ENCODE measurements around the gene C1QTNF8.

Gene C1QTNF8

DNA sequence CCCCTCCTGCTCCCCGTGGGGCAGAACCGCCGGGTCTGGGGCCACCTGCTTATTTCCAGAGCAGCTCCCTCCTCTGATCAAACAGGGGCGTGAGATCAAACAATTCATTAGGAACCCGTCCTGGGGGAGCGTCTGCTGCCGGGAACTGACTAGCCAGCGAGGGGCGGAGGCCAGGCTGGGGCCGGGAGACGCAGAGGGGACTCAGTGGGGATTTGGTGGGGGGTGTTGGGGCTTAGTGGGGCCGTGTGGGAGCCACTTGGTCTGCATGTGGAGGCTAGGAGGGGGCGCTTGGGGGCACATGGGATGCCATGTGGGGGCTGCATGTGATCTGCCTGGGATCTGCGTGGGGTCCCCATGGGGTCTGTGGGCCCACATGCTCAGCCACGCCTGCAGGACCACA lies 36.4 kb upstream of the C1QTNF8 start:
- H3K36me3 Mint-ChIP-seq = no peaks in the 10 kb centered on the region
- H3K4me1 Mint-ChIP-seq = no peaks in the 10 kb centered on the region
- H3K9me3 Mint-ChIP-seq = no peaks in the 10 kb centered on the region
- no peak overlapping the region for H3K27ac Mint-ChIP-seq
- no peak overlapping the region for H3K4me3 Mint-ChIP-seq
- H3K27me3 Mint-ChIP-seq = no peaks in the 10 kb centered on the region

- Mint-ChIP-seq H3K4me3 (no peak overlapping the region), H3K4me1 (no peaks in the 10 kb centered on the region), H3K27ac (no peak overlapping the region), H3K36me3 (no peaks in the 10 kb centered on the region), H3K27me3 (no peaks in the 10 kb centered on the region), H3K9me3 (no peaks in the 10 kb centered on the region)
Measured at GRCh38 chr16:1131378-1131994, 35.4 kb upstream of the C1QTNF8 start.

DNA sequence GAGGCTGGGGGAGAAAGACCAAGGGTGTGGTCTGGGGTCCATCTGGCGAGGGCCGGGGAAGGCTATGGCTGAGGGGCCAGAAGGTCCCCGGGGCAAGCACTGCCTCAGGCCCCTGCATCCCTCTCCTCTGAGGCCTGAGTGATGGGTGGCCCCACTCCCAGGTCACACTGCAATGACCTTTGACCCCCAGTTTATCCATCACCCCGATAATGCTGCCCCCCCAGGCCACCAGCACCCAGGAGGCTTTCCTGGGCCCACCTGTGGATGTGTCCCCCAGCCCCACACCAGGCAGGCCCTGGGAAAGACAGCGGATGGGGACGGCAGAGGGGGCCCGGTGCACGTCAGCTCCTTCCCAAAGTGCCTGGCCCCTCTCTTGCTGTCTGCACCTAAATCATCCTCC lies 34.3 kb upstream of the C1QTNF8 start:
- Mint-ChIP-seq H3K9me3 (no peaks in the 10 kb centered on the region), H3K4me1 (no peaks in the 10 kb centered on the region), H3K36me3 (no peaks in the 10 kb centered on the region), H3K27ac (no peak overlapping the region), H3K4me3 (no peak overlapping the region), H3K27me3 (no peaks in the 10 kb centered on the region)

- Mint-ChIP-seq H3K27me3 (no peaks in the 10 kb centered on the region), H3K27ac (no peak overlapping the region), H3K4me3 (no peak overlapping the region), H3K9me3 (no peaks in the 10 kb centered on the region), H3K36me3 (no peaks in the 10 kb centered on the region), H3K4me1 (no peaks in the 10 kb centered on the region)
Measured at GRCh38 chr16:1129106-1129960, 33.3 kb upstream of the C1QTNF8 start.

DNA sequence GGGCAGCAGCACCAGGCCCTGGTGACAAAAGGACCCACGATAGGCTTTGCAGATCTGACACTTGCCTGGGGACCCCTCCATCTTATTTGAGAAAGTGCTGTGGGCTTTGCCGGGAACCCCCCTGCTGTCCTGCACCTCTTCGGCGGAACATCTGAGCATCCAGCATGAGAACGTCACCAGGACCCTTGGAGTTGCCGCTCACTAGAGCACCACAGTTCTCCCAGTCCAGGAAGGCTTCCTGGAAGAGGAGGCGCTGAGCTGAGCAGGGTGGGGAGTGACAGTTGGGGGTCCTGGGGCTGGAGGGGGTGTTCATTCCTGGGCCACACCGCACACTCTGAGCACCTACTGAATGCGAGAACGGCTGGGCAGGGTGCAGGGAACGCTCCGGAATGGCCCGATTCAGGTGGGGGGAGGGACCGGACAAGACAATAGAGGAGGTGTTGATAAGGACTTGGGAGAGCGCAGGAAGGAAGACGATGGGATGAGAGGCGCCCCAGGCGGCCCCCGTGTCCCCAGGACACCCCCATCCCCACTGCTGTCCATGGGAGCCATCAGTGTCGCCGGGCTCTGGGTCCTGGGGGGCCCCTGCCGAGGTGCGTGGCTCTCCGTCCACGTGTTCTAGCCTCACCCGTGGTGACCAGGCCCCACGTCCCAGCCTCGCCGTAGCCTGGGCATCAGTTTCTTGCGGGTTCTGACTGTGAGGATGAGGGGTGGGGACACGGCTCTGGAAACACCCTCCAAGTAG lies 32.1 kb upstream of the C1QTNF8 start:
- Mint-ChIP-seq H3K4me3 (no peak overlapping the region), H3K9me3 (no peaks in the 10 kb centered on the region), H3K27me3 (no peaks in the 10 kb centered on the region), H3K4me1 (no peaks in the 10 kb centered on the region), H3K36me3 (no peaks in the 10 kb centered on the region), H3K27ac (no peak overlapping the region)

DNA sequence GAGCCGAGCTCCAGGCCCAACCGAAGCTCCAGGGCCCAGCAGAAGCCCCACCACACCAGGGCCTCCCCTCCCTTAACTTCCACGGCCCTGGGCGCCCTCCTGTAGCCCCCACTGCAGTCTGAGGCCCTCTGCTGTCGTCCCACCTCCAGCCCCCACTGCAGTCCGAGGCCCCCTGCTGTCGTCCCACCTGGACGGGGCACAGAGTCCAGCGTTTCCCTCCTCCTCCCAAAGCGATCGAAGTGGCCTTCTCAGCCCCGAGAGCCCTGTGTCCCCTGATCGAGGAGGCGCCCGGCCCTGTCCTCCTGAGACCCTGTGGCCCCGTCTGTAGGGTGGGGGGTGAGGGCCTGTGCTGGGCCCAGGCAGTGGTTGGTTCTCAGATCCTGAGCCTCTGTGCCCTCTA lies 31.1 kb upstream of the C1QTNF8 start:
- H3K4me1 Mint-ChIP-seq = no peaks in the 10 kb centered on the region
- H3K36me3 Mint-ChIP-seq = no peaks in the 10 kb centered on the region
- H3K27ac Mint-ChIP-seq = no peak overlapping the region
- H3K4me3 Mint-ChIP-seq = no peak overlapping the region
- no peaks in the 10 kb centered on the region for H3K9me3 Mint-ChIP-seq
- H3K27me3 Mint-ChIP-seq = no peaks in the 10 kb centered on the region

DNA sequence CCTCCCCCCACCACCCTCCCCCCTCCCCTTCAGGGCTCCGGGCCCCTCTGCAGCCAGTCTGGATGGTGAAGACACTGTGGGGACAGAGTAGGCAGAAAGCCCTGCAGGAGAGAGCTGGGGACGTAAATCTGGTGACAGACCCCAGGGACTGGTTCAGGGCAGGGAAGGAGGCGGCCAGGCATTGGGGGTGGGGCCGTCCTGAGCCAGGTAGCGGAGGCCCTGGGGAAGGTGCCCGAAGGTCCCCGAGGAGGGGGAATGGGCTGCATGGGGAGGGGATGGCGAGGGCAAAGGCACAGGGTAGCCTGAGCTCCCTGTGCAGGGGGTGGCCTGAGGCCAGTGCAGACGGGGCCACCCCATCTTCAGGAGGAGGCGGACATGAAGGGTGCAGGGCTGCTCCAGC lies 30.5 kb upstream of the C1QTNF8 start:
- Mint-ChIP-seq H3K4me1 (no peaks in the 10 kb centered on the region), H3K27ac (no peak overlapping the region), H3K36me3 (no peaks in the 10 kb centered on the region), H3K9me3 (no peaks in the 10 kb centered on the region), H3K27me3 (no peaks in the 10 kb centered on the region), H3K4me3 (no peak overlapping the region)

- Mint-ChIP-seq H3K27ac (no peak overlapping the region), H3K4me1 (no peaks in the 10 kb centered on the region), H3K27me3 (no peaks in the 10 kb centered on the region), H3K36me3 (no peaks in the 10 kb centered on the region), H3K4me3 (no peak overlapping the region), H3K9me3 (no peaks in the 10 kb centered on the region)
Measured at GRCh38 chr16:1126044-1126443, 30.0 kb upstream of the C1QTNF8 start.

DNA sequence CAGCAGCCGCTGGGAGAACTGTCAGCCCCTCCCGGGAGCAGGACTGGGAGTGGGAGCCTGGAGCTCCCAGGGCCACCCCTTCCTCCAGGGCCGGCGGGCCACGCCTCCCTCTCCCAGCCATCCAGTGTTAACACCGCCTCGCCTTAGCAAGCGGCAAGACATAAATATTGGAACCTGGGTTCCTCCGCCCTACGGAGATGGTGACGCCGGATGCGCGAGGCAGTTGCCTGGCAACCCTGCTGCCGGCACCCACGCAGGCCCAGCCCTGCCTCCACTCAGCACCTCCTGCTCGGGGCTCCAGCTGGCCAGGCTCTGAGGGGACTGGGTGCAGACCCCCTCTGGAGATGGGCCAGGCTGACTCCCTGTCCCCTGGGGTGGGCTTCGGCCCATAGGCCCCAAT lies 29.4 kb upstream of the C1QTNF8 start:
- H3K27ac Mint-ChIP-seq = no peak overlapping the region
- H3K4me3 Mint-ChIP-seq = no peak overlapping the region

DNA sequence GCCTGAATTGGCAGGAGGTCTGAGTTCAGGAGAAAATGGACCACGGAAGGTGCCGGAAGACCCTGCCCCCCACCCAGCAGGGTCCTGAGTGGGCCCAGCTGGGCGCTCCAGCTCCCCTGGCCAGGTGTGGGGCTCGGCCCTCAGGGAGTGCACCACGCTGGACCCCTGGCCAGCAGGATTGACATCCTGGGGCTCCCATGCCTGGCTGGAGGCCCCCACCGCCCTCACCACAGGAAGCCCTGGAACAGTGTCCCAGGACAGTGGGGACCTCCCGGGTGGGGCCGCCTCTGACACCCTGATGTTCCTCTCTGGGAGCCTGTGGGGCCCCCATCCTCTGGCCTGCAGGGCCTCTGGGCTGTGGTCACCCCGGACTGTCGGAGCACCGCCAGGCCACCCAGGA lies 28.8 kb upstream of the C1QTNF8 start:
- Mint-ChIP-seq H3K4me1 (no peaks in the 10 kb centered on the region), H3K9me3 (no peaks in the 10 kb centered on the region), H3K27ac (no peak overlapping the region), H3K27me3 (no peaks in the 10 kb centered on the region), H3K4me3 (no peak overlapping the region), H3K36me3 (no peaks in the 10 kb centered on the region)

More for the DNA sequence above, 29.4 kb upstream of the C1QTNF8 start:
- Mint-ChIP-seq H3K4me1 (no peaks in the 10 kb centered on the region), H3K9me3 (no peaks in the 10 kb centered on the region), H3K27me3 (no peaks in the 10 kb centered on the region), H3K36me3 (no peaks in the 10 kb centered on the region)

GRCh38 chr16:1124291-1124690 lies 28.2 kb upstream of the C1QTNF8 start:
- no peaks in the 10 kb centered on the region for H3K27me3 Mint-ChIP-seq
- H3K27ac Mint-ChIP-seq = no peak overlapping the region
- no peaks in the 10 kb centered on the region for H3K4me1 Mint-ChIP-seq
- no peak overlapping the region for H3K4me3 Mint-ChIP-seq
- H3K36me3 Mint-ChIP-seq = no peaks in the 10 kb centered on the region
- H3K9me3 Mint-ChIP-seq = no peaks in the 10 kb centered on the region

- Mint-ChIP-seq H3K9me3 (no peaks in the 10 kb centered on the region), H3K4me3 (no peak overlapping the region), H3K27ac (no peak overlapping the region), H3K4me1 (no peaks in the 10 kb centered on the region), H3K27me3 (no peaks in the 10 kb centered on the region), H3K36me3 (no peaks in the 10 kb centered on the region)
Measured at GRCh38 chr16:1123525-1124230, 27.6 kb upstream of the C1QTNF8 start.

- Mint-ChIP-seq H3K27me3 (no peaks in the 10 kb centered on the region), H3K9me3 (no peaks in the 10 kb centered on the region), H3K4me3 (no peak overlapping the region), H3K27ac (no peak overlapping the region), H3K36me3 (no peaks in the 10 kb centered on the region), H3K4me1 (no peaks in the 10 kb centered on the region)
Measured at GRCh38 chr16:1122398-1122765, 26.3 kb upstream of the C1QTNF8 start.

DNA sequence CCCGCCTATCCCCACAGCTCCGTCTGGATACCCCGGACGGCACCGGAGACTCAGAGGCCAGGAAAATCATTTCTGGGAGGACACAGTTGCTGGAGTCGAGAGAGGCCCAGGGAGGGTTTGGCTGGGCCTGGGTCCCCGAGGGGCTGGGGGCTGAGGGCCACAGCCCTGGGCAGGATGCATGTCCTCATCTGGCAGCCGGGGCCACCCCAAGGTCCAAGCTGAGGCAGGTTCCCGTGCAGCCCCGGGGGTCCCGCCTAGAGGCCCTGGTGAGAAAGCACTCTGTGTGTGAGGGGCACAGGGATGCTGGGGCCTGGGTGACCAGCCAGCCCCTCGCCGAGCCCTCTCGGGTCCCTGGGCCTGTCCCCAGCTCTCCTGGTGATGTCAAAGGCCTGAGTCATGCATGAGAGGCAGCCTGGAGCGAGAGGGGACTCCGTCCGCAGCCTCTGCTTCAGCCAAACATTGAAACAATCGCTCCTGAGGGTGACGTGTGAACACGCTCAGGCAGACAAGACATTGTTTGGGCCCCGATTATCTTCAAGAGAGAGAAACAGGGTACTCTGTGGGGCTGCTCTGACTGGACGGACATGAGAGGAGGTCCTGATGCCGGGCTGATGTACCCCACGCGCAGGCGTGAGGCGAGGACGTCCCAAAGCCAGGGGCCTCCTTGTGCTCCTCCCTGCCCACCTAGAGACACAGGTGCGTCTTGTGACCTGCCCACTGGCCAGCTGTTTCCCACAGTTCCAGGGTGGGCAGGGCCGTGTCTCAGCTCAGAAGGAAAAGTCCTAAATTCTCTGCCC lies 25.8 kb upstream of the C1QTNF8 start:
- no peak overlapping the region for H3K4me3 Mint-ChIP-seq
- no peaks in the 10 kb centered on the region for H3K36me3 Mint-ChIP-seq
- H3K9me3 Mint-ChIP-seq = no peaks in the 10 kb centered on the region
- no peaks in the 10 kb centered on the region for H3K27me3 Mint-ChIP-seq
- no peak overlapping the region for H3K27ac Mint-ChIP-seq
- H3K4me1 Mint-ChIP-seq = no peaks in the 10 kb centered on the region

GRCh38 chr16:1121009-1121408 lies 25.0 kb upstream of the C1QTNF8 start:
- Mint-ChIP-seq H3K36me3 (no peaks in the 10 kb centered on the region), H3K27me3 (no peaks in the 10 kb centered on the region), H3K4me1 (no peaks in the 10 kb centered on the region), H3K9me3 (no peaks in the 10 kb centered on the region), H3K4me3 (no peak overlapping the region), H3K27ac (no peak overlapping the region)
